ENCODE measurements around the gene TFEB. TPM values are rescaled to one million over a fixed set of nuclear protein-coding genes. Genes with fewer than 3 reads are reported as not detected.

TFEB gene
- total and polyA plus RNA-seq, 4 donors = 13.3 to 38.4 (median 27.8) TPM

GRCh38 chr6:41644297-41644879 is 91.0 kb downstream of the TFEB start:
- no peak for TF ChIP-seq CTCF (IDR thresholded peaks at IDR 0.05; ENCODE audit: control extremely low read depth, extremely low read depth)
- H3K9me3 ChIP-seq (ENCODE audit: control insufficient read depth in 4 of 4, insufficient read depth in 3 of 4, low read length in 3 of 4) = no peaks in the 10 kb centered on the region
- 85 to 86% methylated on average over 4 of the region's 4 CpGs for WGBS, 2 donors
- H3K9ac ChIP-seq (ENCODE audit: insufficient read depth in 1 of 2, low read length in 2 of 2) = peak overlapping the region; percentile 11 to 26
- peaks cover 0 to 90% (median 49%) of the 10 kb centered on the region in 5 donors for H3K4me1 ChIP-seq (ENCODE audit: control insufficient read depth in 5 of 5, insufficient read depth in 5 of 5, low read length in 5 of 5)
- ATAC-seq (ENCODE audit: insufficient read depth, low FRiP score) (no peak), DNase-seq (no peak)
- H3K36me3 ChIP-seq (ENCODE audit: control insufficient read depth in 4 of 4, insufficient read depth in 4 of 4, low read length in 4 of 4) = peaks cover 0 to 52% (median 13%) of the 10 kb centered on the region in 4 donors
- no peak overlapping the region for H3K27ac ChIP-seq (ENCODE audit: low read depth in 1 of 2, low read length in 1 of 2)
- H3K4me3 ChIP-seq = no peak overlapping the region
- H3K27me3 ChIP-seq (ENCODE audit: control insufficient read depth in 3 of 3, insufficient read depth in 3 of 3, low read length in 2 of 3) = no peaks in the 10 kb centered on the region

- ATAC-seq (ENCODE audit: insufficient read depth, low FRiP score) (no peak), DNase-seq (no peak)
- no peaks in the 10 kb centered on the region for H3K27me3 ChIP-seq (ENCODE audit: control insufficient read depth in 3 of 3, insufficient read depth in 3 of 3, low read length in 2 of 3)
- no peak for TF ChIP-seq CTCF (IDR thresholded peaks at IDR 0.05; ENCODE audit: control extremely low read depth, extremely low read depth)
- peaks cover 0 to 85% (median 47%) of the 10 kb centered on the region in 5 donors for H3K4me1 ChIP-seq (ENCODE audit: control insufficient read depth in 5 of 5, insufficient read depth in 5 of 5, low read length in 5 of 5)
- H3K9ac ChIP-seq (ENCODE audit: insufficient read depth in 1 of 2, low read length in 2 of 2) = no peak overlapping the region
- no peaks in the 10 kb centered on the region for H3K9me3 ChIP-seq (ENCODE audit: control insufficient read depth in 4 of 4, insufficient read depth in 3 of 4, low read length in 3 of 4)
- peaks cover 0 to 49% (median 11%) of the 10 kb centered on the region in 4 donors for H3K36me3 ChIP-seq (ENCODE audit: control insufficient read depth in 4 of 4, insufficient read depth in 4 of 4, low read length in 4 of 4)
- WGBS, 2 donors = 83 to 88% methylated on average over 4 of the region's 4 CpGs
- H3K4me3 ChIP-seq = no peak overlapping the region
- H3K27ac ChIP-seq (ENCODE audit: low read depth in 1 of 2, low read length in 1 of 2) = no peak overlapping the region
These were observed 91.5 kb downstream of the TFEB start for GRCh38 chr6:41643899-41644269.

DNA sequence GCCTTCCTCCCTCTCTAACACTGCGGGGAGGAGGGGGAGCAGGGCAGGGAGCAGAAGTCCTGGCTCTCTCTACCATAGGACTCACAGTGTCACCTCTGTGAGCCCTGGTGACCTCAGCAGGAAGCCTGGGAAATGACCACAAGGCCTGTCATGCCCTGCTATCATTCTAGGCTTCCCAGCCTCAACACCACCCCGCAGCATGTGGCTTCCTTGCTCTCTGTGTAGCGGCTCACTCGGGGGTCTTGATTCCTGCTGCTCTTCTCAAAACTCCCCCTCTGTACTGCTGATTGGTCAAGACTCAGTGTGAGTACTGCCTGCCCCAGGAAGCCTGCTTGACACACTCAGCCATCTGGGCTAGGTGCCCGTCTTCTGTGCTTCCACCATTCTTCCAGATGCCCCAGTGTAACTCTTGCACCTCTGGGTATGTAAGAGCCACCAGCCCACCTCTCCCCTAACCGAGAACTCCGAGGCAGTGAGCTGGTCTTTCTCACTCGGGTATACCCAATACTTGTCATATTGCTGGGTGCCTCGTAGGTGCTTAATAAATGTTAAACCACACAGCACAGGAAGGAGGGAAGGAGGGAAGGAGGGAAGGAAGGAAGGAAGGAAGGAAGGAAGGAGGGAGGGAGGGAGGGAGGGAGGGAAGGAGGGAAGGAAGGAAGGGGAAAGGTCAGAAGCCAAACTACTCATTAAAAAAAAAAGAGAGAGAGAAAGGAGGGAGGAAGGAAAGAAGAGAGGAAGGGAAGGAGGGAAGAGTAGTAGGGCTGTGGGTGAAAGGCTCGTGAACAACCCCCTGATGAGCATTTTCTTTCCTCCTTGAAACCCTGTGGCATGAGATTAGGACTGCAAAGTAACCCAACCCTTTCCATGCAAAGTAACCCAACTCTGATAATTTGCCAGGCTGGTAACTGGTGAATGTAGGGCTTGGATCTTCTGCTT is 92.2 kb downstream of the TFEB start:
- no peak for ATAC-seq (ENCODE audit: insufficient read depth, low FRiP score)

More for the DNA sequence above, 92.2 kb downstream of the TFEB start:
- DNase-seq = no peak
- Histone ChIP-seq H3K4me3 (no peak overlapping the region), H3K27ac (ENCODE audit: low read depth in 1 of 2, low read length in 1 of 2) (peak overlapping the region in 1 of 2 donors; percentile 40), H3K9ac (ENCODE audit: insufficient read depth in 1 of 2, low read length in 2 of 2) (no peak overlapping the region), H3K36me3 (ENCODE audit: control insufficient read depth in 4 of 4, insufficient read depth in 4 of 4, low read length in 4 of 4) (peaks cover 0 to 43% (median 8%) of the 10 kb centered on the region in 4 donors), H3K27me3 (ENCODE audit: control insufficient read depth in 3 of 3, insufficient read depth in 3 of 3, low read length in 2 of 3) (no peaks in the 10 kb centered on the region), H3K4me1 (ENCODE audit: control insufficient read depth in 5 of 5, insufficient read depth in 5 of 5, low read length in 5 of 5) (peaks cover 0 to 78% (median 47%) of the 10 kb centered on the region in 5 donors), H3K9me3 (ENCODE audit: control insufficient read depth in 4 of 4, insufficient read depth in 3 of 4, low read length in 3 of 4) (no peaks in the 10 kb centered on the region)
- 57 to 62% methylated on average over 10 of the region's 10 CpGs for WGBS, 2 donors
- TF ChIP-seq CTCF (IDR thresholded peaks at IDR 0.05; ENCODE audit: control extremely low read depth, extremely low read depth) = no peak

Measured in lung (tissue), 12 donors.